IPS DF 6.9 (cell line): Measurements from ENCODE around the gene ZNF79.

Source experiments
- DNase-seq: peaks from one replicate; pipeline ENCODE4 v3.0.0-alpha.2; 2013; ENCODE audit warnings: low read depth, low spot score
- H3K27ac ChIP-seq: one replicate; pipeline ENCODE4 v1.5.1; 2013; ENCODE audit warnings: low read length, control low read depth
- H3K27me3 ChIP-seq: 2 replicates; pipeline ENCODE4 v1.6.1; 2013; ENCODE audit warnings: mild to moderate bottlenecking, low read length; ENCODE audit not compliant: control insufficient read depth, insufficient read depth
- H3K36me3 ChIP-seq: 2 replicates; pipeline ENCODE4 v1.6.1; 2013; ENCODE audit warnings: low read length; ENCODE audit not compliant: control insufficient read depth, insufficient read depth
- H3K4me1 ChIP-seq: 2 replicates; pipeline ENCODE4 v1.6.1; 2013; ENCODE audit warnings: low read length; ENCODE audit not compliant: control insufficient read depth, insufficient read depth
- H3K4me3 ChIP-seq: 2 replicates; pipeline ENCODE4 v1.5.1; 2013; ENCODE audit warnings: mild to moderate bottlenecking, low read length
- H3K9me3 ChIP-seq: 2 replicates; pipeline ENCODE4 v1.6.1; 2013; ENCODE audit warnings: low read length, inconsistent platforms; ENCODE audit not compliant: control insufficient read depth, insufficient read depth
- WGBS: extraction: QIAGEN DNeasy Blood & Tissue Kit; methylation state at CpG from one replicate; pipeline ENCODE4 v1.1.7; 2013; ENCODE audit warnings: mixed read lengths, missing lambda C conversion rate; ENCODE audit not compliant: insufficient read length, insufficient coverage; 5-methylcytosine and 5-hydroxymethylcytosine counted together

ZNF79 gene

GRCh38 chr9:127423476-127423933, 677 bp upstream of the ZNF79 start:
- H3K36me3 ChIP-seq, result no peaks in the 10 kb centered on the region
- no peaks in the 10 kb centered on the region for H3K27me3 ChIP-seq
- no peaks in the 10 kb centered on the region for H3K9me3 ChIP-seq
- no peak overlapping the region for H3K27ac ChIP-seq
- no peak for DNase-seq
- WGBS, result no CpG with 5 or more reads among the region's 9 CpGs
- no peaks in the 10 kb centered on the region for H3K4me1 ChIP-seq
- peak overlapping the region; percentile 99; the same call in 1 of the 2 replicates for H3K4me3 ChIP-seq

- peak overlapping the region; percentile 99 for H3K4me3 ChIP-seq
These were observed 456 bp downstream of the ZNF79 start for GRCh38 chr9:127424676-127424999.

GRCh38 chr9:127426756-127427155, 2.6 kb downstream of the ZNF79 start:
- Histone ChIP-seq H3K27ac (no peak overlapping the region), H3K4me3 (no peak overlapping the region), H3K9me3 (no peaks in the 10 kb centered on the region), H3K36me3 (no peaks in the 10 kb centered on the region), H3K4me1 (no peaks in the 10 kb centered on the region), H3K27me3 (no peaks in the 10 kb centered on the region)
- WGBS, result no CpG with 5 or more reads among the region's 2 CpGs
- DNase-seq, result no peak

More at GRCh38 chr9:127424676-127424999, 456 bp downstream of the ZNF79 start:
- DNase-seq, result no peak
- H3K27ac ChIP-seq, result no peak overlapping the region
- no peaks in the 10 kb centered on the region for H3K36me3 ChIP-seq
- WGBS, result no CpG with 5 or more reads among the region's 13 CpGs
- H3K27me3 ChIP-seq, result no peaks in the 10 kb centered on the region
- no peaks in the 10 kb centered on the region for H3K4me1 ChIP-seq
- H3K9me3 ChIP-seq, result no peaks in the 10 kb centered on the region

- Histone ChIP-seq H3K4me1 (no peaks in the 10 kb centered on the region), H3K4me3 (no peak overlapping the region), H3K27ac (no peak overlapping the region), H3K9me3 (no peaks in the 10 kb centered on the region), H3K36me3 (0 out of 2 replicates have a peak, but pooled peaks cover under 1% of the 10 kb centered on the region), H3K27me3 (no peaks in the 10 kb centered on the region)
- WGBS, result no CpG with 5 or more reads among the region's 3 CpGs
- DNase-seq, result no peak
These were observed 4.2 kb downstream of the ZNF79 start for GRCh38 chr9:127428348-127428747.

- H3K36me3 ChIP-seq, result peaks cover 5% of the 10 kb centered on the region; the same call in 1 of the 2 replicates
- H3K27me3 ChIP-seq, result no peaks in the 10 kb centered on the region
- DNase-seq, result no peak
- H3K9me3 ChIP-seq, result no peaks in the 10 kb centered on the region
- no CpG with 5 or more reads among the region's 8 CpGs for WGBS
- H3K4me1 ChIP-seq, result no peaks in the 10 kb centered on the region
- H3K4me3 ChIP-seq, result no peak overlapping the region
- no peak overlapping the region for H3K27ac ChIP-seq
These were observed 6.2 kb downstream of the ZNF79 start for GRCh38 chr9:127430415-127430814.

- WGBS, result no CpG with 5 or more reads among the region's 12 CpGs
These were observed 13.5 kb downstream of the ZNF79 start for GRCh38 chr9:127437497-127438264.

GRCh38 chr9:127438394-127438793, 14.2 kb downstream of the ZNF79 start:
- Histone ChIP-seq H3K4me1 (no peaks in the 10 kb centered on the region), H3K27ac (no peak overlapping the region), H3K27me3 (no peaks in the 10 kb centered on the region), H3K36me3 (peaks cover 20% of the 10 kb centered on the region; the same call in 1 of the 2 replicates), H3K9me3 (no peaks in the 10 kb centered on the region), H3K4me3 (no peak overlapping the region)
- no peak for DNase-seq
- no CpG with 5 or more reads among the region's 9 CpGs for WGBS

More at GRCh38 chr9:127437497-127438264, 13.5 kb downstream of the ZNF79 start:
- no peaks in the 10 kb centered on the region for H3K9me3 ChIP-seq
- no peaks in the 10 kb centered on the region for H3K4me1 ChIP-seq
- H3K36me3 ChIP-seq, result peaks cover 21% of the 10 kb centered on the region; the same call in 1 of the 2 replicates
- no peaks in the 10 kb centered on the region for H3K27me3 ChIP-seq
- H3K4me3 ChIP-seq, result no peak overlapping the region
- no peak overlapping the region for H3K27ac ChIP-seq
- DNase-seq, result no peak

- H3K27ac ChIP-seq, result no peak overlapping the region
- H3K4me3 ChIP-seq, result no peak overlapping the region
- peaks cover 2% of the 10 kb centered on the region; the same call in 1 of the 2 replicates for H3K9me3 ChIP-seq
- no peaks in the 10 kb centered on the region for H3K4me1 ChIP-seq
- no peak for DNase-seq
- H3K27me3 ChIP-seq, result no peaks in the 10 kb centered on the region
- no CpG with 5 or more reads among the region's 17 CpGs for WGBS
- peaks cover 46% of the 10 kb centered on the region for H3K36me3 ChIP-seq
These were observed 20.2 kb downstream of the ZNF79 start for GRCh38 chr9:127444283-127444920.

GRCh38 chr9:127444921-127445850, 21.0 kb downstream of the ZNF79 start:
- Histone ChIP-seq H3K27me3 (no peaks in the 10 kb centered on the region), H3K9me3 (peaks cover 2% of the 10 kb centered on the region; the same call in 1 of the 2 replicates), H3K36me3 (peaks cover 54% of the 10 kb centered on the region), H3K4me3 (no peak overlapping the region), H3K27ac (no peak overlapping the region), H3K4me1 (no peaks in the 10 kb centered on the region)
- no CpG with 5 or more reads among the region's 15 CpGs for WGBS
- DNase-seq, result no peak
